Right ventricle myocardium inferior (tissue), 1 donor: Measurements from ENCODE around the gene SUPT4H1. TPM values are rescaled to one million over a fixed set of nuclear protein-coding genes. Genes with fewer than 3 reads are reported as not detected.
A peak's percentile ranks its signal among the peaks of the same experiment; 100 is the strongest.
"Not testable (repeated sequence)": the region's sequence is repeated elsewhere in the genome, so short reads cannot be mapped to it uniquely, and the experiment has no call there.

Experiments used
- ATAC-seq: fragments of 200-7000 bp; cut with Tn5 transposase; one replicate; pipeline ENCODE4 v1.9.1; 2020; ENCODE audit warnings: mild to moderate bottlenecking, moderate library complexity
- DNase-seq: peaks from one replicate; pipeline ENCODE4 v3.0.0; 2021; ENCODE audit errors: missing footprints
- intact Hi-C: fragments of 100-400 bp; cut with DNase I; formaldehyde crosslinking; loops from one replicate; pipeline ENCODE4 v1.11.0; 2022
- long read RNA-seq: library from polyadenylated mRNA; unstranded; transcript quantifications from one replicate; pipeline ENCODE4 v2.0.0, GENCODE V29; 2021
- total RNA-seq: library from RNA; stranded (reverse); fragmentation: NEBNext Ultra II Directional; extraction: Animal tissue kit (Norgen Biotek cat#: 25700); gene quantifications from one replicate; pipeline ENCODE4 v1.2.1, GENCODE V29; 2021
- donor health status: DM: no; HTN: yes; CAD: no; lungs with severe emphysema.

Gene SUPT4H1
- 58.2 TPM for total RNA-seq
- long read RNA-seq, transcript SUPT4H1-201 (5 exons, 1,489 nt), result major isoform, 9 of 14 reads
- long read RNA-seq, partial matches to known transcripts, result 0 of 14 reads
- long read RNA-seq, other reads (novel, unspliced or antisense), result 1 of 14 reads

DNA sequence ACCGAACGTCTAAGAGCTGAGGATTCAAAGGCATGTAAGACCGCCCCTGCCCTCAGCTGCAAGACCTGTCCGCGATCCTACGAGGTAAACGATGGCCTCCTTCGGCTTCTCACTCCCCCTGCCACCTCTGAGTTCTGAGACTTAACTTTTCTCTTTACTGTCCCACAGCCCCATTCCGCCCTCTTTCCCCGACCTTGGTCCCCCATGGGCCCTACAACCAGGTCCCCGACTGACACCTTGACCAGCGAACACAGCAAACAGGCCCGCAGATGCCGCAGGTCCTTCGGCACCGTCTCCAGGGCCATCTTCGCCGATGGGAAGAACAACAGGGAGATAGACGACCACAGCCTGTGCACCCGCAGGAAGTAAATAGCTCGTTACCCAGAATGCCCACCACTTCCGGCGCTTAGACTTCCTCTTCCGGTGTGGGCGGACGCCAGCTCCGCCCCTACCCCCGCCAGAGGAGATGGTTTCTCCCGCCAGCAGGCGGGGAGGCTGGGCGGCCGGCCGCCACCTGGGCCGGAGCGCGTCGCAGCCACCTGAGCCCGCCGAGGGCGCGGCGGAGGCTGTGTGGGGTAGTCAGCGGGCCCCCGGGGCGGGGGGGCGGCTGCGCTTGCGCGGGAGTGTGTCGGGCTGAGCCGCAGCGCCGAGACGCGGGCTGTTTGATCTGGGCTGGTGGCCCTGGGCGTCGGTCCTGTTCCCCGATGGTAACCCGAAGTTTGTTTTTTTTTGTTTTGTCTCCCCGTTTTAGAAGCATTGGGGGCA lies at the start of gene SUPT4H1:
SUPT4H1 (minus strand) TSS at position 371 of the 765 bp plus-strand sequence; CDS start at position 305, 66 bp downstream.
- intact Hi-C loops, result loop anchor here (1.0 kb wide), 1 partner anchor 65 kb away; the partner anchor contains the start of gene RNF43
- peak; percentile 97 for ATAC-seq
- peak; percentile 90 for DNase-seq

- DNase-seq (no peak), ATAC-seq (no peak)
- intact Hi-C loops, result no loop called here
Observed at GRCh38 chr17:58401287-58401686, 49.3 kb upstream of the SUPT4H1 start.

DNA sequence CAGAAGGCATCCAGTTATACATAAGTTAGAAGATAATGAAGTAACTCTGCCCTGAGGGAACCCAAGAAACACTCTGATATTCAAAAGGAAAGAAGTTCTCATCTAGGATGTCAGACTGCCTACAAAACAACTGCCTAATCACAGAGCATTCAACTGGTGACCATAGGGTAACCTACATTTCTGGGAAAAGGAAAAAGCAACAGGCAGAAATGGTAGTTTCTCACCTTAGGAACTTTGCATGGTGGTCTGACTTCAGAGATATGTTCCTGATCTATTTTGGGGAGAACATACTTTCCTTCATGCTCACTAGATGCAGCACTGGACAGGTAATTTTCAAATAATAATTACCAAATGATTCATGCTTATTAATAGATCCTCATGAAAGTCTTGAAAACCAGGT lies 48.8 kb upstream of the SUPT4H1 start:
- DNase-seq, result no peak
- no peak for ATAC-seq
- intact Hi-C loops, result no loop called here

- ATAC-seq (no peak), DNase-seq (no peak)
- intact Hi-C loops, result no loop called here
Observed at GRCh38 chr17:58399974-58400373, 48.0 kb upstream of the SUPT4H1 start.

GRCh38 chr17:58398574-58399266 lies 46.7 kb upstream of the SUPT4H1 start:
- intact Hi-C loops, result no loop called here
- ATAC-seq (no peak), DNase-seq (no peak)

- intact Hi-C loops, ATAC-seq, DNase-seq: not testable (repeated sequence)
Observed at GRCh38 chr17:58397421-58397820, 45.4 kb upstream of the SUPT4H1 start.

DNA sequence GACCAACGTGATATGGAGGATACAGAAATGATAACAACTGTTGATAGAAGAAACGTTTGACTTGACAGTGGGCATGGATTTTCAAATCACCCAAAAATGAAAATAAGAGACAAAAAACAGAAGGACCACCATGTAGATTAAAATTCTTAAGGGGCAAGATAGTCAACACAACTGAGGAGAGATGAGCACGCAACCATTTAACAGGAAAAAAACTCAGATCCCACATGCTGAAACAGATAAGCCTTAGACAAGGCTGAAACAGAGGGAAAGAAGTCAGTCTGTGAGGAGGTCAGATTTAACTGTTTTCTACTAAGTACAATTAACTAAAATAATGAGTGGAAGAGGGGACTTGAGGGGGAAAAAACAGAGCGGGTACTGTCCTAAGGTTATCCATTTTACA lies 44.2 kb upstream of the SUPT4H1 start:
- DNase-seq, result no peak
- no peak for ATAC-seq
- intact Hi-C loops, result no loop called here

DNA sequence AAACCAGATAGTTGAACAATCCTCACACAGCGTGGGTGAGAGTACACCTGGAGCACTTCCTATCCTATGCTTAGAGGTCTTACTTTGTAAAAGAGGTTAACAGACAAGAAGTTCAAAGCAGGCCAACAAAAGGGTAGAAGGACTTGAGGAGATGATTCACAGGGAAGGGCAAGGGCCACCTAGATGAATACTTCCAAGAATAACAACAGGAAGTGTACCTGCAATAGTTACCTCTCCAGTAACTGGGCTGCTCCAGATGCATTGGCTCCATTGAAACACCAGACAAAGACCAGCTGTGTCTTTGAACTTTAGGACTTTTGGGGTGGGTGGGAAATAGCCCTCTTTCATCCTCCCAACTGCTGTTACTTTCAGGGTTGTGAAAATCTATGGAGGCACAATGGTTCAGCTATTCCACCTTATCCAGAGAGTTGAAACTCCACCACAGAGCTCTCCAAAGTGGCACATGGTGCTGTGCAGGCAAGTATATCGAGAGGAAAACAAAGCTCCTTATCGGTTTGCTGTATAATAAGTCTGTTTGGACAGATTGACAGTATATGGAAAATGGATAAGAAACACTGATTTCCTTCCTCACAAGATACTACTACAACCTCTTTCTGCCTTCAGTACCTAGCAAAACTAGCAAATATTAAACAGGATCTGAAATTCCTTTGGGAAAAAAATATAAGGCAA lies 42.7 kb upstream of the SUPT4H1 start:
- intact Hi-C loops, result no loop called here
- no peak for ATAC-seq

GRCh38 chr17:58391302-58391984 lies 39.4 kb upstream of the SUPT4H1 start:
- no peak for DNase-seq
- no peak for ATAC-seq
- intact Hi-C loops, result no loop called here

More for the DNA sequence above, 42.7 kb upstream of the SUPT4H1 start:
- DNase-seq, result no peak

DNA sequence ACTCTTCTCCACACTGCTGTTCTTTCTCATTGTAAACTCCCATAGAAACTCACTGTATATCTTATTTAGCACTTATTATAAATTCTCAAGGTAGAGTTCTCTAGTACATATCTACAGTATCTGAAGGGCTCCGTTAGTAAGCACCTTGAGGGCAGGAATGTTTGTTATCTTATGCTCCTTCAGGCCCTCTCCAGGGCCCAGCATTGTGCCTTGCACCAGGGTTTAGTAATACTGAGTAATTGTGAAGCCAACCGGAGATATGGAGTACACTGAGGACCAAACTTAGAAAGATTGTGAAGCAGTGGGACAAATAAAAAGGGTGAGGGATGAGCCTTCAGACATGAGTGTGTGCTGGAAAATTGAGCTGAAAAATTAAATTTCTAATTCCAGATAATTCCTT lies 38.9 kb upstream of the SUPT4H1 start:
- intact Hi-C loops, result no loop called here
- DNase-seq (no peak), ATAC-seq (no peak)

DNA sequence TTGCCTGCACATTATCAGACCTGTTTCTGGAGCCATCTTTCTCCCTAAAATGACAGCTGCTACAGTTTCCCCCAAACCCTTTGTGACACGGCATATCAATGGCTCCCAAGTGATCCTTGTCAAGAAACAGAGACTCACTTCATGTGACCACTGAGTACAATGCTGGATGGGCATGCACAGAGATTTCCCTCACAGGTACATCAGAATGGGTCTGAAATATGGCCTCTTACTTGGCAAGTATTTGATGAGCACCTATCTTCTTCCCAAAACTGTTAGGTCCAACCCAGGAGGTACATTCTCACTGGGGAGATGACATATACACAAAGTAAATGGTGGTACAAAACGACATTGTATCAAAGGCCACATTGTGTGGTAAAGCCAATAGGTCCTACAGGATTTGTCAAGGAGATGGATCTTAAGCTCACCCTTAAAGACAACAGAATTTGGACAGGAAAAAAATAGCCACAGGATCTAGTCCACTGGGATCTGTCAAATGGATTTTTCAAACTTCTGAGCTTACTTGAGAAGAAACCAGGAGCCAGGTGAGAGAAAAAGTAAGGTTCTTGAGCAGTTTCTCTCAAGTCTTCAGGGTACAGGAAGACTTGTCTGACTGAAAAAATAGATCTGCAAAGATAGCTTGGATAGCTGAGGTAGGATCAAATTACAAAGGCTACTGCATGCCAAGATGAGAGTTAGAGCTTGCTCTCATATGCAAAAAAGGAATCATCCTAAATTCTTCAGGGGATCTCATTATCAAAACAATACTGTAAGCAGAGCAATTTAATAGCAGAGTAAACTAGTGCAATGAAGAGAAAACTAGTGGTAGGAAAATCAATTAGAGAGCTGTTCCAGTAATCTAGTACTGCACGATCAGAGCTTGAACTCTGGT lies 36.5 kb upstream of the SUPT4H1 start:
- DNase-seq (no peak), ATAC-seq (no peak)
- intact Hi-C loops, result no loop called here

DNA sequence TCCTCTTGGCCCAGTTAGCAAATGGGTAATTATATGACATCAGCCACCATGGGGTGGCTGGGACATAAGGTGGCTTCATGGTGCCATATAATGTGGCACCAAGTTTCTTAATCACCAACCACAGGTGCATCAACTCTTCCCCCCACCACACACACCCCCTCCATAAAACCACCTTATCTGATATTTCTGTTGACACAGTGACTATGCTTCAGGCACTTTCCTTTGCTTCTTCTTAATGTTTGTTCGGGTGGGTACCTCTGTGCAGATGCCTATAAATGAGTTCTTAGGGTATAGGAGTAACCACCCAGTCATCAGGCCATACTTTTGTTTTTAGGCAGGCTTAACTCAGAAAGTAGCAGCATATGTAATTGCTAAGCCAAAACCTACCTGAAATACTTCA lies 35.8 kb upstream of the SUPT4H1 start:
- DNase-seq (no peak), ATAC-seq (no peak)
- intact Hi-C loops, result no loop called here

- ATAC-seq (no peak), DNase-seq (no peak)
- intact Hi-C loops, result no loop called here
Observed at GRCh38 chr17:58386708-58387107, 34.7 kb upstream of the SUPT4H1 start.

DNA sequence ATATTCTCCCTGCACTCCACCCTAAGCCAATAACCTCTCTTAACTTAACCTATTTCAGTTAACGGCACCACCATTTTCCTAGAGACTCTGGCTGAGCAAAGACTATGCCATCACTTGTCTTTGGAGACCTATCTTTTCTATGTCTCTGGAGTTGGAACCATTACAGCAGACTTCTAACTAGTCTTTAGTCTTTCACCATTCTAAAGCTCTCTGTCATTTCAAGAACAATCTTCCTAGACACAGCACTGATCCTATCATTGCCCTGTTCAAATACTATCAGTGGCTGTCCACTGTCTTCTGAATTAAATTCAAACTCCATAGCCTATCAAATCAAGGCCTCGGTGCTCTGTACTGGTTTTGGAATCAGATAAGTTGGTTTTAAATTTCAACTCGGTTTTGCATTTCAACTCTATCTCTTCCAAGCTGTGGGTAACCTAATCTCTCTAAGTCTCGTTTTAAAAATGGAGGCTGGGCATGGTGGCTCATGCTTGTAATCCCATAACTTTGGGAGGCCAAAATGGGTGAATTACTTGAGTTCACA lies 33.4 kb upstream of the SUPT4H1 start:
- intact Hi-C loops, result no loop called here
- ATAC-seq, result no peak
- DNase-seq, result no peak

GRCh38 chr17:58384897-58385296 lies 32.9 kb upstream of the SUPT4H1 start:
- DNase-seq, result no peak
- intact Hi-C loops, result no loop called here
- ATAC-seq, result no peak

- ATAC-seq, result no peak
- DNase-seq, result no peak
- intact Hi-C loops, result no loop called here
Observed at GRCh38 chr17:58383892-58384462, 32.0 kb upstream of the SUPT4H1 start.

- no peak for ATAC-seq
- intact Hi-C loops, result no loop called here
- DNase-seq, result no peak
Observed at GRCh38 chr17:58382872-58383242, 30.9 kb upstream of the SUPT4H1 start.
